C4-2B (cell line): ENCODE data around the gene CTNNA3.

Source experiments
- CTCF ChIP-seq: fragments of 450-650 bp; conservative IDR thresholded peaks from 2 replicates; pipeline ENCODE4 v1.5.1; 2017; ENCODE audit warnings: mild to moderate bottlenecking
- ZFX ChIP-seq: fragments of 450-650 bp; IDR thresholded peaks from 2 replicates; pipeline ENCODE4 v1.6.1; 2017

- peak; percentile 82 for TF ChIP-seq CTCF
- no peak for TF ChIP-seq ZFX
Measured at GRCh38 chr10:66925896-66926715, 769.9 kb downstream of the CTNNA3 start, which contains the start of gene LRRTM3.
